NOMO-1 treated with dmso at 0.1 percent for 144 hours (cell line): Measurements from ENCODE around the gene C1orf174.
A peak's percentile ranks its signal among the peaks of the same experiment; 100 is the strongest.

ENCODE experiments used
- DNase-seq: peaks from one replicate; lab custom pipeline; 2025; ENCODE audit not compliant: unreplicated experiment; lab: John Stamatoyannopoulos, UW

The C1orf174 gene

DNA sequence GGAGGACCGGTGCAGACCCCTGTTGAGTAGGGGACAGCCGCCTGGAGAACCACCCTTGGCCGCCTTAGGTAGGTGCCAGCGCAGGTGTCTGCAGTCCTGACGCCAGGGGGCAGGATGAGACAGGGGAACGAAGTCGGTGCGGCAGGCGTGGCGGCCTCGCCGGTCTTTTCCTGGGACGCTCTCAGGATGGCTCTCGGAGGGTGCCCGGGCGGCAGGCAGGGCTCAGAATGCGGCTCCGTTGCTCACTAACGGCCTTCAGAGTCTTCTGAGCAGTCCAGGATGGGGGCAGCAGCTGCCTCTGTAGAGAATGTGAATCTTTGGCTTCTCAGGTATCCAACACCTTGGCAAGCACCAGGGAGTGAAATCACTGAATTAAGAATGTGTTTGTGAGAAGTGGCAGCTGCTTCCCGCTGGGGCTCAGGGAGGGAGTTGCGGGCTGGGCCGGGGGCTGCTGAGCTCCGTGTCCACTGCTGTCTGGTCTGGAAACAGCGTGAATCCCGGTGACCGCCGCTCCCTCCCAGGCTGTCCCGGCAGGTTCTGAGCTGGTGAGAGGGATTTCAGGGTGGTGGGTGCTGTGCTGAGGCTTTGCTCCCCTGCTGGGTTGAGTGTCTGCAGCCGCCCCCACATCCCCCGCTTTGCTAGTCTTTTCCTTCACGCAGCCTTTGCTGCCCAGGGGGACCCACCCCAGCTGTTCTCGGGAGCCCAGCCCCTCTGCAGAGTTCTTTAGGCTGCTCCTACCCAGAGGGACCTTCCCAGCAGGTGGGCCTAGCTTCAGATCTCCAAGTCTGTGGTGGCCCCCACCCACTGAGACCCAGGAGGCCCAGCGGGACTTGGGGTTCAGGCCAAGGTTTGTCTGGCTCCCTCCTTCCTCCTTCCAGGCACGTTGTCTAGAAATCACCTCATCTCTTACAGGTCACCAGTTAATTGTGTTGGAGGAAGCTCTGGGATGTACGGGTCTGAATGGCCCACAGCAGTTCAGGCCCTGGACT is 11.1 kb upstream of the C1orf174 start:
- DNase-seq, result peak; percentile 25

DNA sequence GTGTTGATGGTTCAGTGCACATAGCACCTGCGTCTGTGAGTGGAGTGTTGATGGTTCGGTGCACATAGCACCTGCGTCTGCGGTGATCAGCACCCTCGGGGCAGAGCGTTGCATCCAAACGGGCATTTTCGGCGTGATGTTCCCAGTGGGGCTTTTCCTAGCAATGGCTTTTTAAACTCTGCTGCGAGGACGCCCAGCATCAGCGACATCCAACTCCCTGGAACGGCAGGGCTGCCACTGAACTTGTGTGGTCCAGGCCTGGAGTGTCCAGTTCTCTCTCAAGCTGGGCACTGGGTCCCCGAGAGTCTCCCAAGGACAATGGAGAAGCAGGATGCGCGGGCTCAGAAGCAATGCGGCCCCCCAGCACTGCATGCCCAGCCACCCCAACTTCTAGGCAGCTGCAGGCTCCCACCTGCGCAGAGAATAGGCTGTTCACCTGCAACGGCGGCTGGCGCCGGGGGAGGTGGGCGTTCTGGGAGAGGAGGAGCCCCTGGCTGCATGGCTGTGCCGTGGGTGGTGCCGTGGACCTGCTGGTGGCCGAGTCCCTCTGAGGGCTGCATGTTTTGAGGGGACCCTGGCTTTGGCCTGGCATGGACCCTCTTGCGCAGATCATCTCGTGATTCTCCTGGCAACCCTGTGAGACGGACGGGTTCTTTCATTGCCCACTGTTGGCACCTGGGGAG is 10.1 kb upstream of the C1orf174 start:
- DNase-seq, result no peak

DNA sequence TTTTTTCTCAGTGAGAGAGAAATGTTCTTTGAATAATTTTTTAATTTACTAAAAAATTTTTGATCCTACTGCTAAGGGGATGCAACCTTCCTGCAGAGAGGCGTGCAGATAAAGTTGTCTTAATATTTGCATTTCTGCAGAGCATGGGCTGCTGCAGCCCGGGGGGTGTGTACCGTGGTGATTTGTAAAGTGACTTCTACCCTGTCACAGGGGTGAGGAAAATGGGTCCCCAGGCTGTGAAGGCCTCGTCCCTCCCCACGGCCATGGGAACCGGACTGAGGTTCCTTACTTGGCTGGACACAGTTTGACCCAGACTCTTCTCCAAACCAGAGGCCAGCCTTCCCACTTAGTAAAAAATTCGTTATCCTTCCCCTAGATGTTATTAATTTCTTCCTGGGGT is 9.5 kb upstream of the C1orf174 start:
- no peak for DNase-seq

DNA sequence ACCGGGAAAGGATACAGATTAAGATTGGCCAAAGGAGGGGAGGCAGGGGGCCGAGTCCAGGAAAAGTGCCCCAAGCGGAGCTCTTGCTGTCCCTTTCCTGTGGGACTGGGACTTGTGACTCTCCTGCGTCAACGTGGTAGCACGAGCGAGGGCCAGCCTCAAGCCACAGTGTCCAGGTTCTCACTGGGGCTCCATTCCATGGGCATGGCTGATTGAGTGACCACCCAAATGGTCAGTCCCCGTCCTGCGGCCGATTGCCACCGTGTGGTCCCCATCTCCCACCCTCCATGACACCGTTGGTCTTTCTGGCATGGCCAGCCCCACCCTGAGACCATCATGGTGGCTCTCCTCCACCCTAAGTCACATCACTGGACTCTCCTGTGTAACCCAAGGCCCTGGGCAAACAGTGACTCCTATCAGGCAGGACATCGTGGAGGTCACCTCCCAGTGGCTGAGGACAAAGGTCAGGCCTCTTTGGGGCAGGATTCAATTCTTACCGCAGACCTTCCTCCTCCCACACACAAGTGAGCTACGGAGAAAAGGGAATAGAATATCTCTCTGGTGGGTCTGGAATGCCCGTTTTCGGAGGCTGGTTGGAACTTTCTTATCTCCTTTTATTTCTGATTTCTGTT is 8.9 kb upstream of the C1orf174 start:
- DNase-seq, result no peak

DNA sequence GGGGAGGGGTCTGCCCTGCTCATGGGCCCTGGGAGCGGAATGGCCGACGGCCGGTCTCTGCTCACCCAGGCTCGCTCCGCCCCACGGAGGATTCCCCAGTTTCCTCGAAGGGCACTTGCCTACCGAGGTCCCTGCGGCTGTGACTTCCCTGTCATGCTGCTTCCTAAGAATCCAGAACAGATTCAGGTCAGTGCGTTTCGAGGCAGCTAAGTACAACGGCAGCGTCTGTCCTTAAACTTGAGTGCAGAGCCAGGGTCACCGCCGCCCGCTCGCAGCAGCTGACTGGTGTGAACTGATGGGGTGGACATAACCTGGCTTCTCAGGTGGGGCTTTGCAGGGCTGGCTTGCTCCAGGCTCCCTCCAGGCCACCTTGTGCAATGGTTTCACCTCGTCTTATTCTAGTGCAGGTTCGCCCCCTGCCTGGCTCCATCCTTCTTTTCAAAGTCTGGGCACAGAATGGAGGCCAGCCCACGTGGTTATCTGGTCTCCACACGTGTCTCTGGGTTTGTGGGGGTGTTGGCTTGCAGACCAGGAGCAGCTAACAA is 7.6 kb upstream of the C1orf174 start:
- no peak for DNase-seq

DNA sequence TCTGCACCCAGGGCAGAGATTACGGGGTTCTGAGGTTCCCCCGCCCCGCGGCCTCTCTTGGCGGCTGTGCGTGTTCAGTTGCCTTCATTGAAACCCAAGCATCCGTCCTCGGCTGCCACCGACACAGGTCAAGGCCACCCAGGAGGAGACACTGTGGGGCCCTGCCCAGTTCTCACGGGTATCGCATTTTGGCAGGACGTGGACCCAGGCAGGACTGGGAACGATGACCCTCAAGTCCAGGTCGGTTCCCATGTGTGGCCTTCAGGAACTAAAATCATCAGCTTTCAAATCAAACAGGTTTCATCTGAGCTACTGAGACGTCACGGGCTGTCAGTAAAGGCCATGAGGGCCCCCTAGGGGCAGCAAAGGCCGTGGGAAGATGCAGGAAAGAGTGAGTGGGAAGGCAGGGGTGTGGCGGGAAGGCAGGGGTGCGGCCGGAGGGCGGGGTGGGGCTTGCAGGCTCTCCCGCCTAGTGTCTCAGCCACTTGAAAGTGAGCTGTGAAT is 7.0 kb upstream of the C1orf174 start:
- DNase-seq, result no peak

DNA sequence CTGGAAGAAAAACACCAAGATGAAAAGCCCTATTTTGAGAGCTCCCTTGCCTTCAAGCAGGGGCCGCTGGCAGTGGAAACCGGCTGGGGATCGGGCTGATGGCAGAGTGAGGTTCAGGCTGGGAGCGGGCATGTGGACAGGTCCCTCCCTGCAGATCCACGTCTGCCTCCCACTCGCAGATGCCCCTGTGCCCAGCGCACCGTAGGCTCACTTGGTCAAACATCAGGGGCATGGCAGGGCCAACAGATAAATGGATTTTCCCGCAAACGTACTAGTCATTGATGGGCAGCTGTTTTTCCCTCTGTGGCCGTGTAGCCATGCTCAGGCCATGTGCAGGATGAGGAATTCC is 6.6 kb upstream of the C1orf174 start:
- DNase-seq, result no peak

DNA sequence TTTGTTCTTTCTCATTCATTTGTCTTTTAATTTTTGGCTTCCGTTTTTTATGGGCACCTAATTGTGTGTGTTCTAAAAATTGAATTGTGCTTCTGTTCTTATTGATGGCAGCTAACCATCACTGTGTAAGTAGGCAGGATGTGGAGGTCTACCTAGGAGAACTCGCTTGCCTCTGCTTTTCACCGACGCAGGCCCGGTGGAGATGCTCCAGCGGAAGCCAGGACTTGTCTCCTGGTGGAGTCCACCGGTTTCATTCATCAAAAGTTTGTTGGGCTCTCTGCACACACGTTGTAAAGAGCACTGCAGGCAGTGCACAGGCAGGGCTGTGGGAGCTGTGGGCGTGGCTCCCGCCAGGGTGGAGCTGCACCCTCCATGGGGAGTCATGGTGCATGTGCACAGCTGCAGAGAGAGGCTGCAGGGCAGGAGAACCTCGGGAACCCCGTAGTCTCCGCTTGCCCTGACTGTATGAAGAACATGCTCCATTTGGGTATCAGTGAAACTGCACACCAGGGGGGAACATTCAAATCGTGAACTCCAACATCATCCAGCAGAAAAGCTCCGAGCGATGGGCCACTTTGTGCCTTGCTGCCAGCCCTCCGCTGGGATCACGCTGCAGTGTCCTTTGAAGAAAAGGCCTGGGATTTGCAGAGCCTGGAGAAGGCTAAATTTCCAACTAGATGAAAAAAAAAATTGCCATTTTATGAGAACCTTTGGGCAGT is 6.0 kb upstream of the C1orf174 start:
- DNase-seq, result no peak

DNA sequence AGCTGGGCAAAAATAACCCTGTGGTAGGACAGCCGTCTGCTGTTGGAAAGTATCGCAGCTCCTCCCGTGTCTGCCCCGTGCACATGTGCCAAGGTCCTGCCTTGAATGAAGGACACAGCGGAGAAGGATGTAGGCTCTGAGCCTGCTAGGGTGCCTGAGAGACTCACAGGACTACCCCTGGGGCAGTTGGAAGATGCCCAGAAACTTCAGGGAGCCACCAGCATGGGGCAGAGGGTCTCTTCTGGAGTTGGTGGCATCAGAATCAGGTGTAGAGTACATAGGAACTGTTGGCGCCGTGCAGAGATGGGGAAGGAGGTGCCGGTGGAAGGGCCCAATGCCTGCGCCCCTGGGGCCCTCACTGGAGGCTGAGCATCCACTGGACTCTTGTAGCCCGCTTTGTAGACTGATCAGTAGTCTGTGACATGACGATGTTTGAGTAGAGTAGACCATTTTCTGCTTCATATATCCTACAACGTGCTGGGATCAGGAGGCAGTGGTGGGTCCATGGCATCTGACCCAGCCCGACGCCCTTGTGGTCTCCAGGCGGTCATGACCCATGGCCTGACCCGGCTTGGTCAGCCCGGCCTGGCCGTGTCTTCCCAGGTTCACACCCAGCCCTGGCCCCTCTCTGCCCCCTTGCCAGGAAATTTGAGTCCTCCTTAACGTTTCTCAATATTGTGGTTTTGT is 5.3 kb upstream of the C1orf174 start:
- no peak for DNase-seq

DNA sequence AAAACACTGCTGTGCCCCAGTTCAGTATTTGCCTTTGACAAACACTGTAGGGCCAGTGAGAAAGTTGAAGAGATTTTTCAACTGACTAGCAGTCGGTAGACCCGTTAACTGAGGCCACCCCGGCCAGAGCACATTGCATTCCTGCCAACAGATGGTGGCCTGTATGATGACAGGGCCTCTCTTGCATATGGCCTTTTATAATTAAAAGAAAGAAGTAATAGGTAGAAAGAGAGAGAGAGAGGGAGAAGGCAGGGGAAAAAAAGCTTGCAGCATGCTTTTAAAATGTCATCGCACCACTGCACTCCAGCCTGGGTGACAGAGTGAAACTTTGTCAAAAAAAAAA is 4.7 kb upstream of the C1orf174 start:
- DNase-seq, result no peak

DNA sequence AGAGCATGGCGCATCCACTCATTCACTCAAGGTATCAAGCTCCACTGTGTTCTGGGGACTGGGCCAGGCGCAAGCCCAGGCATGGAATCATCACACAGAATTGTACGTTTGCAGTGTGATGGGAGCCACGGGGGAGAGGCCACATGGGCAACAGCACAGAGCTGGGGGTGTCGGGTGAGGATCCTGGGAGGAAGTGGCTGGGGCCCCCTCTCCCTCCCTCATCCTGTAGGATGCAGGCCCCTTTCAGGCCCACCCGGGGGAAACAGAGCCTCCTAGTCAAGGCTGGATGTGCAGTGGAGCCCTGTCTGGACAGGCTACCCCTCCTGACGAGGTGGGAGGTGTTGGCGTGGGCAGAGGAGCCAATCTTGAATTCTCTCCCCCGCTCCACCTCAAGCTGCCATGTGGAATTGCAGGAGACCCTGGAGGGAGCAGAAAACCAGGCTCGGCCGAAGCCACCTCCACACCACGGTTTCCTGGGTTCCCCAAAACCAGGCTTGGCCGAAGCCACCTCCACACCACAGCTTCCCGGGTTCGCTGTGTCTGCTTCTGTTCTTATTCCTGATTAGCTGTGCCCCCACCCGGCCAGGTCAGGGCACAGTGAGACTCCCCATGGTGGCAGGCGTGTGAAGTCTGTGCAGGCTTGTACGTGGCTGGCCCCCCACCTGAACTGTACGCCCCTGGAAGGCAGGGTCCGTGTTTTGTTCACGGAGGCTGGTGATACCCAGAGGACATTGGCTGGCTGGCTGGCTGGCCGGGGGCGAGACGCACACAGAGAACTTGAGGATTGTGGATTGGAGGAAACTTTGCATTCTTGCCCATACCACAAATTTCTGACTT is 4.2 kb upstream of the C1orf174 start:
- DNase-seq, result no peak

DNA sequence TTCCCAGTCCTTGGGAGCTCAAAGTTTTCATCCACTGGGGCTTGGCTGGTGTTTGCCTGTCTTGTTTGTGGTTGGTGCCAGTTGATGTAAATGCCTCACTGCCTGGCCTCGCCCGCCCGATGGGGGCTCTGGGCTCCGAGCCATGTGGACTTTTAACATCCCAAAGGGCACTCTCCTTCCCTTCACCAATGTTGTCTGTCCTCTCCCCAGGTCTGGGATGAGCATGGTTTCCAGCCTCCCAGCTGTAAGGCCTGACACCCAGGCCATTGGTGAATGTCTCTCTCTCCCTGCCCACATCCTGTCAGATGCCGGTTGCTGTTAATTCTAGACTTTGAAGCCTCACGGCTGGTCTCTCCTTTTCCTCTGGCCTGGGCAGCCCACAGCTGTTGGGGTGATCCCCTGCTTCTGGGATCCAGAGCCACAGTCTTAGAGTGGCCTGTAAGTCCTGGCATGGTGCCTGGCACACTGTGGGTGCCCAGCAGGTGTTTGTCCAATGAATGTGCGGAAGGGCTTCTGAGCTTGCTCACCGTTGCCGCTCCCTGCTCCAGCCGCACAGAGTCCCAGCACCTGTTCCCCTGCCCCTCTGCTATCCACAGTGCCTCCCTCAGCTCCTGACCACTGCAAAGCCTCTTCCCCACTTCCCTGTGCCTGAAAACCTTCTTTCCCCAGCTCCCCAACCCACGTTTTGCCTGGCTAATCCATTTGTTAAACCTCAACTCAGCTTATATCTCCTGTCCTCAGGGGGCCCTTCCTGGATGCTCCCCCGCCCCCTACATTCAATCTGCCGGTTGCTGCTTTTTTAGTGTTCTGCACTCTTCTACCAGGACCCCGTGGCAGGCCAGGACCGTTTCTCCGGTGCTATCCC is 3.3 kb upstream of the C1orf174 start:
- no peak for DNase-seq

DNA sequence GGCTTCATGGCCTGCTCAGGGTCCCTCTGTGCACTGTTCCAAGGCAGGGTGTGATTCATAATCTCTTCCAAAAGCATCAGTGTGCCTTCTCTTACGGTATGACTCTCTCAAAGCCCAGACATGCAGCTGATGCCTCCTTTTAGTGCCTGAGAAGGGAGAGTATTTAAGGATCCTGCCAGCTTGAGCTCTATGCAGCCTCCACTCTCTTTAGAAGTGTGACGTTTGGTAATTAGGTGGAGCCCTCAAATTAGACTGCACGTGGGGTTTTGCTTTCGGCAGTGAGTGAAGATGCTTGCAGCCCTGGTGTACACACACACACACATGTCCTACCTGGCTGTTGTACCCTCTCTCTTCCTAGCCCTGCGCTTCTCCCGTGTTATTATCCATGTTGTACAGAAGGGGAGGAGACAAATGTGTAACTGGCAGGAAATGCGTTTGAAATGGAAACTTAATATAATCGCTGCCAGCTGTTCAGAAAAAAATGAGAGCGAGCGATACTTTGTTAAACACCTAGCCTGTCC is 2.6 kb upstream of the C1orf174 start:
- DNase-seq, result no peak

DNA sequence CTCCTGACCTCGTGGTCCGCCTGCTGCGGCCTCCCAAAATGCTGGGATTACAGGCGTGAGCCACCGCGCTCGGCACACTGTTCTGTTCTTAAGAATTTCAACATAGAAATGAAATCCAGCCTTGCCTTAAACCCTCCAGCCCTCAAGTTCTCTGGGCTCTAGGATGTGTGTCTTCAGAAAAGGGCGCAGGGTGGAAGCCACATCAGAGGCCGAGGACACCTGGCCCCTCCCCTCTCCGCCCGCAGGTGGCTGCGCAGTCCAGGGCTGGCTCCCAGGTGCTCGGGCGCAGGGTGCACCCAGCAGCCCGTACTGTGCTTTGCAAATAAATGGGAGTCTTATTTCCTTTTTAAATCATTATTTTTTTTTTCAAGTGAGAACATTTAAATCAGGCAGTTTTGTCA is 2.0 kb upstream of the C1orf174 start:
- DNase-seq, result no peak

DNA sequence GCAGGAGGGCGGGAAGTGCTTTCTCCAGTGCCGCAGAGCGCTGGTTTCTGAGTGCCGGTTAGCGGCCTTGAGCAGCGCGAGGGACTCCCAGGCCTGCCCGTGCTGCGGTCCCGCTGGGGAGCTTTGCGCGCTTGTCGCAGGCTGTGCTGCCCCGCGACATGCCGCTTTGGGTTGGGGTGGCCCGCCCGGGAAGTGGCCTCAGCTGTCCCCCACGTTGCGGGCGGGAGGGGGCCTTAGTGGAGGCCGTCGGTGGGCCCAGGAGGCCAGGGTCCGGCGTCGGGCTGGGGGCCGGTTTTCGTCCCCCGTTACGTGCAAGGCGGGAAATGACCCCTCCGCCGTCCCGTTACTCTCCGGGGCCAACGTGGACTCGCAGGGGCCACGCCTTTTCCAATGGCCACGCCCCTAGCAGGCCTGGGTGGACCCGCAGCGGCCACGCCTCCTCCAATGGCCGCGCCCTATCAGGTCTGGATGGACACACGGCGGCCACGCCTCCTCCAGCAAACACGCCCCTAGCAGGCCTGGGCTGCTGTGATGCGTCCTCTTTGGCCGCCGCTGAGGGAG is 977 bp upstream of the C1orf174 start:
- DNase-seq, result peak; percentile 84

DNA sequence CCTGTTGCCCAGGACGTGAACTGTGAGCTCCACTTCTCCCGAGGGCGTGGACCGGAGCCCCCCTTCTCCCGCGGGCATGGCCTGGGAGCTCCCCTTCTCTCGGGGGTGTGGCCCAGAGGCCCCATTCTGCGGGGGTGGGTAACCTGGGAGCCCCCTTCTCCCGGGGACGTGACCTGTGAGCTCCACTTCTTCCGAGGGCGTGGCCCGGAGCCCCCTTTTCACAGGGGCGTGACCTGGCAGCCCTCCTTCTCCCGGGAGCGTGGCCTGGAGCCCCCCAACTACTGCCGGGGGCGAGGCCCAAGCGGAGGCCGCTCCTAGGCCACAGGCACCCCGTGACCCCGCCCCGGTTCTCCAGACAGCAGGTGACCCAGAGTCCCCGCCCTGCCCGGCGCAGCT is 320 bp downstream of the C1orf174 start:
- no peak for DNase-seq

DNA sequence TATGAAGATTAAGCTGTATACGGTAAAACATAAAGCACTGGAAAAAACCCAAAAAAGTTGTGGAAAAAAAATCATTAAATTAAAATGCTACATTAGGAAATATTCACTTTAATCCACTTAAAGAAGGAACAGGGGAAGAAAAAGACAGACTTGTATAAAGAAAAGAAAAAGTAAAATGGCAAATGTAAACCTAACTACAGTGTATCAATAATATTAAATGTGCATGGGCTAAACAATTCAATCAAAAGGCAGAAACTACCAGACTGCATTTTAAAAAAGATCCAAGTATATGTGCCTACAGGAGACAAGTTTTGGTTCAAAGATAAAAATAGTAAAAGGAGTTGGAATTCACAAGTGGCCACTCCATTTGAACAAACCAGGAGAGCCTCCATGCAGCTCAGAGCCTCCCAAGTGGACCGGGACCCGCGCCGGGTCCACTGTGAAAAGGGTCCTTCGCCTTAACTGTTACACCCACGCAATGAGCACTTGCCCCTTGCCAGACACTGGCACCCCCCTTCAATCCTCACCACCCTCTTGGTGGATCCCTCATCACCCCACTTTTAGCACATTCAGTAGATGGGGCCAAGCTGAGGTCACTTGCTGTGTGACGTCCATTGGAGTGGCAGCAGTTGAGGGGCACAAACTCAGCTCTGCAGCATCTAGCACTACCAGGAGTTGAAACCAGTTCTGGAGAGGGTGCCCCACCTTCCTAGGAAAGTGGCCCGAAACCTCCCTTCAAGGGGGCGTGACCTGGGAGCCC is 898 bp downstream of the C1orf174 start:
- no peak for DNase-seq

DNA sequence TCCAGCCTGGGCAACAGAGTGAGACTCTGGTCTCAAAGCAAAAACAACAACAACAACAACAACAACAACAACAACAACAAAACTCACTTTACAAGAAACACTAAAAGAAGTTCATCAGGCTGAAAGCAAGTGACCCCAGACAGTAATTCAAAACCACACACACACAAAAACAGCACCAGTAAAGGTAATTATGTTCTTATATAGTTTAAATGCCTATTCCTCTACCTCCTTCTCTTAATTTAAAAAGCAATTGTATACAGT is 1.7 kb downstream of the C1orf174 start:
- no peak for DNase-seq
